Small intestine (tissue), 7 donors: ENCODE data around the gene FNBP1L. TPM values are rescaled to one million over a fixed set of nuclear protein-coding genes. Genes with fewer than 3 reads are reported as not detected.
"Not testable (repeated sequence)": the region's sequence is repeated elsewhere in the genome, so short reads cannot be mapped to it uniquely, and the experiment has no call there.

Experiments used
- DNase-seq, 2 donors: peaks; one replicate each; pipeline versions ENCODE4 v3.0.0 to v3.0.0-alpha.2; 2013
- FAIRE-seq: peaks from 2 replicates; lab custom pipeline; 2012; peaks lifted over from hg19 to GRCh38; lab: Jason Lieb, UNC
- H3K27ac ChIP-seq, 3 donors: one replicate each; pipeline ENCODE4 v1.5.1; 2013; ENCODE audit warnings: low read length in 2 of 3, mild to moderate bottlenecking in 2 of 3, control low read depth in 1 of 3, inconsistent platforms in 1 of 3, low read depth in 1 of 3, moderate library complexity in 1 of 3
- H3K27me3 ChIP-seq, 3 donors: one replicate each; pipeline ENCODE4 v1.6.1; 2013; ENCODE audit warnings: low read length in 3 of 3, inconsistent platforms in 1 of 3; ENCODE audit not compliant: control insufficient read depth in 3 of 3, insufficient read depth in 3 of 3
- H3K36me3 ChIP-seq, 3 donors: one replicate each; pipeline ENCODE4 v1.6.1; 2013; ENCODE audit warnings: low read length in 3 of 3, inconsistent platforms in 1 of 3, low read depth in 1 of 3, mild to moderate bottlenecking in 1 of 3, moderate library complexity in 1 of 3; ENCODE audit not compliant: control insufficient read depth in 3 of 3, insufficient read depth in 2 of 3
- H3K4me1 ChIP-seq, 3 donors: one replicate each; pipeline ENCODE4 v1.6.1; 2013; ENCODE audit warnings: low read length in 2 of 3, inconsistent platforms in 1 of 3, low read depth in 1 of 3, mild to moderate bottlenecking in 1 of 3, moderate library complexity in 1 of 3; ENCODE audit not compliant: control insufficient read depth in 3 of 3, insufficient read depth in 2 of 3
- H3K4me3 ChIP-seq, 3 donors: one replicate each; pipeline ENCODE4 v1.5.1; 2013; ENCODE audit warnings: low read length in 3 of 3, control low read depth in 1 of 3, inconsistent platforms in 1 of 3, low read depth in 1 of 3, mild to moderate bottlenecking in 1 of 3, moderate library complexity in 1 of 3
- H3K9me3 ChIP-seq, 2 donors: one replicate each; pipeline ENCODE4 v1.6.1; 2013; ENCODE audit warnings: low read depth in 1 of 2, low read length in 1 of 2; ENCODE audit not compliant: control insufficient read depth in 2 of 2, insufficient read depth in 1 of 2
- WGBS, 3 donors: extraction: QIAGEN DNeasy Blood & Tissue Kit; methylation state at CpG; one replicate each; pipeline ENCODE4 v1.1.7; 2013; 5-methylcytosine and 5-hydroxymethylcytosine counted together
- polyA plus RNA-seq, 4 donors: library from polyadenylated mRNA; stranded (reverse) in 3 of 4; unstranded in 1 of 4; fragments of 200-250 nt in 3 of 4; fragments of 120-200 nt in 1 of 4; gene quantifications; one replicate each; pipeline versions ENCODE4 v1.2.1 to v1.2.3, GENCODE V29; 2013
- donor health status: healthy with polysubstance abuse.
- donor health status: control.
- donor health status: control.
- donor health status: Bipolar disorder and iron deficiency.
- donor health status: healthy.

Gene FNBP1L
- polyA plus RNA-seq, 4 donors: 19.7 to 68.0 (median 34.9) TPM

DNA sequence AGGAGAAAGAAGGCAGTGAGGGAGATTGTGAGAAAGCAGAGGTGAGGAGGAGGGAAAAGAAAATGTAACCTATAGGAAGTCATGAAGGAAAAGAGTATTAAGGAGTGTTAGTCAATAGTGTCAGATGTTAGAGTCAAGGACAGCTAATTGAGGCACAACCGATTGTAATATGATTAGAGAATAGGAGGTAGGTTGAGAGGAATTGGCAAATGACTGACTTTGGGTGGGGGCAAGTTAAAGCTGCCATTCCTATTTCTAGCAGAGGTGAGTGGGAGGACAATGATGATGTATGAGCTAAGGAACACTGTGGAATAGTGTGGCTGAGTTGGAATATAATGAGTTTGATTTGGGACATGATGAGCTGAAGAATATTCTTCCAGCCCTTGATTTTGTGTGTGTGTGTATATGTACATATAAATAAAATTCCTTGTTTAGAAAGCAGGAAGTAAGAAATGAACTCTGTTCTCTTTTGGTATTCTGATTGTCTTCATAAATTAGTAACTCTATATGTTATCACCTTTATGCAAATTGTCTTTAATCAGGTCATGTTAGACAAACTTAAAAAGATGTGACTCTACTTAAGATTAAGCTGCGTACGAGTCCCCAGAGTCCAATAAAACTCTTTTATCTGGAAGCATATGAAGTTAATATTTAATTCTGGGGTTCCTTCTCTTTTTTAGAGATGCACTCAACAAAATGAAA is 98.4 kb downstream of the FNBP1L start:
- H3K4me1 ChIP-seq: peaks cover 0 to 14% (median 0%) of the 10 kb centered on the region in 3 donors
- no peak overlapping the region for H3K4me3 ChIP-seq
- H3K36me3 ChIP-seq: peaks cover 0 to 15% (median 5%) of the 10 kb centered on the region in 3 donors
- no peaks in the 10 kb centered on the region for H3K27me3 ChIP-seq
- 15 to 66% (median 37%) methylated on average over 3 of the region's 3 CpGs for WGBS, 3 donors
- peak overlapping the region; percentile 27 to 60 (median 45) for H3K27ac ChIP-seq
- FAIRE-seq (no peak), DNase-seq (peak; percentile 26 to 82)
- H3K9me3 ChIP-seq: no peaks in the 10 kb centered on the region

GRCh38 chr1:93549131-93549530 is 101.2 kb downstream of the FNBP1L start:
- 79 to 87% (median 87%) methylated on average over 1 of the region's 1 CpG for WGBS, 3 donors
- Histone ChIP-seq H3K36me3 (peaks cover 0 to 14% (median 7%) of the 10 kb centered on the region in 3 donors), H3K4me1 (peaks cover 3 to 24% (median 6%) of the 10 kb centered on the region in 3 donors), H3K4me3 (no peak overlapping the region), H3K27ac (no peak overlapping the region), H3K9me3 (no peaks in the 10 kb centered on the region), H3K27me3 (no peaks in the 10 kb centered on the region)
- FAIRE-seq (no peak), DNase-seq (no peak)

DNA sequence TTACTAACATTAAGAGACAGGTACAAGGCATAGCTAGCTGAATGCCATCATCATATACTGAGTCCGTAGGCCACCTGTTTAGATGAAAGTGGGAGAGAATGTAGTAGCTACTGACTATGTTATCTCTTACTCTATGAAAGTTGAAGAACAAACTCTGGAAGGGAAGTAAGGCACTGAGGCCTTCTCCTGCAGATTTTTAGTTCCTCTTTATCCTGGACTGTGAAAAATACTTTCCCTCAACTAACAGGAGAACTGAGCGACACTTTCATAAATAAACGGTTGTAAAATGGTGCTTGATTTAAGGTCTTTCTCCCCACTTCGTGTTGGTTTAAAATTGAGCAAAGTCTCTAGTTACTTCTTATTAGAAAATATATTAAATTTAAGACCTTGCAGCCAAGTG is 101.9 kb downstream of the FNBP1L start:
- WGBS, 3 donors: 80 to 90% (median 83%) methylated on average over 4 of the region's 4 CpGs
- FAIRE-seq (no peak), DNase-seq (no peak)
- H3K27ac ChIP-seq: no peak overlapping the region
- no peaks in the 10 kb centered on the region for H3K9me3 ChIP-seq
- peaks cover 3 to 28% (median 6%) of the 10 kb centered on the region in 3 donors for H3K4me1 ChIP-seq
- peaks cover 0 to 14% (median 7%) of the 10 kb centered on the region in 3 donors for H3K36me3 ChIP-seq
- no peaks in the 10 kb centered on the region for H3K27me3 ChIP-seq
- no peak overlapping the region for H3K4me3 ChIP-seq

GRCh38 chr1:93552741-93553455 is 105.0 kb downstream of the FNBP1L start:
- peak in 1 of 2 donors; percentile 35 for DNase-seq
- Histone ChIP-seq H3K36me3 (peaks cover 0 to 11% (median 7%) of the 10 kb centered on the region in 3 donors), H3K27ac (peak overlapping the region in 1 of 3 donors; percentile 49), H3K4me1 (peaks cover 3 to 18% (median 6%) of the 10 kb centered on the region in 3 donors), H3K4me3 (no peak overlapping the region), H3K9me3 (no peaks in the 10 kb centered on the region), H3K27me3 (no peaks in the 10 kb centered on the region)
- FAIRE-seq: no peak
- WGBS, 3 donors: 16 to 45% (median 28%) methylated on average over 9 of the region's 9 CpGs

GRCh38 chr1:93553886-93554490 is 106.1 kb downstream of the FNBP1L start:
- Histone ChIP-seq H3K36me3 (peaks cover 0 to 11% (median 3%) of the 10 kb centered on the region in 3 donors), H3K4me1 (peaks cover 3 to 18% (median 6%) of the 10 kb centered on the region in 3 donors)
- H3K4me3 ChIP-seq, H3K27ac ChIP-seq, H3K27me3 ChIP-seq, H3K9me3 ChIP-seq: not testable (repeated sequence)
- FAIRE-seq (peak; percentile 96), DNase-seq (peak; percentile 77 to 96)
- WGBS, 3 donors: 13 to 39% (median 25%) methylated on average over 4 of the region's 4 CpGs

- Histone ChIP-seq H3K4me3 (no peak overlapping the region), H3K9me3 (no peaks in the 10 kb centered on the region), H3K27ac (peak overlapping the region in 2 of 3 donors; percentile 8 to 43), H3K36me3 (peaks cover 2 to 5% (median 5%) of the 10 kb centered on the region in 3 donors), H3K4me1 (peaks cover 3 to 18% (median 6%) of the 10 kb centered on the region in 3 donors), H3K27me3 (no peaks in the 10 kb centered on the region)
- DNase-seq (no peak), FAIRE-seq (no peak)
- WGBS, 3 donors: 22 to 41% (median 35%) methylated on average over 7 of the region's 7 CpGs
These were observed 107.3 kb downstream of the FNBP1L start for GRCh38 chr1:93554883-93555872.

GRCh38 chr1:93556291-93556690 is 108.4 kb downstream of the FNBP1L start:
- Histone ChIP-seq H3K9me3 (no peaks in the 10 kb centered on the region), H3K36me3 (peaks cover 2 to 6% (median 4%) of the 10 kb centered on the region in 3 donors), H3K27me3 (no peaks in the 10 kb centered on the region), H3K4me1 (peaks cover 3 to 18% (median 6%) of the 10 kb centered on the region in 3 donors), H3K27ac (no peak overlapping the region), H3K4me3 (no peak overlapping the region)
- no peak for FAIRE-seq
- 39 to 68% (median 41%) methylated on average over 2 of the region's 2 CpGs for WGBS, 3 donors
- DNase-seq: peak in 1 of 2 donors; percentile 53
